GM21717 (cell line): ENCODE measurements around the gene LONRF2.

Experiments
- ATAC-seq: cut with Tn5 transposase; IDR thresholded peaks from one replicate; pipeline ENCODE4 v1.9.1; 2021; ENCODE audit warnings: mild to moderate bottlenecking, moderate library complexity; ENCODE audit not compliant: unreplicated experiment

LONRF2 gene

GRCh38 chr2:100276716-100277115 lies 45.6 kb downstream of the LONRF2 start:
- no peak for ATAC-seq

GRCh38 chr2:100275200-100275589 lies 47.1 kb downstream of the LONRF2 start:
- no peak for ATAC-seq

- no peak for ATAC-seq
Measured at GRCh38 chr2:100274566-100275199, 47.6 kb downstream of the LONRF2 start.

GRCh38 chr2:100274076-100274475 lies 48.2 kb downstream of the LONRF2 start:
- ATAC-seq = no peak

- ATAC-seq = no peak
Measured at GRCh38 chr2:100273387-100273786, 48.9 kb downstream of the LONRF2 start.

DNA sequence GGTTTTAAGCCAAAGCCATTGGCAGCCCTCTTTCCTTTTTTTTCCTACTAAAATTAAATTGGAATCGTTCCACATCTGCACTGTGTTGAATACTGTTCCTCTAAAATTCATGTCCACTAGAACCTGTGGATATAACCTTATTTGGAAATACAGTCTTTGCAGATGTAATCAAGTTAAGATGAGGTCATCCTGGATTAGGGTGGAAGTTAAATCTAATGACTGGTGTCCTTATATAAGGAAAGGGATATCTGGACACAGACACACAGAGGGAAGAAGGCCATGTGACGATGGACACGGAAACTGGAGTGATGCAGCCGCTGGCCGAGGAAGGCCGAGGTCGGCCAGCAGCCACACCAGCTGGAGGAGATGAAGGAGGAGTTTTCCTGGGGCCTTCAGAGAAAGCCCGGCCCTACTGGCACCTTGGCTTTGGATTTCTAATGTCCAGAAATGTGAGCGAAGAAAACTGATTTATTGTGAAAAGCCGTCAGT lies 49.4 kb downstream of the LONRF2 start:
- ATAC-seq = no peak

- ATAC-seq = no peak
Measured at GRCh38 chr2:100271210-100271609, 51.1 kb downstream of the LONRF2 start.

DNA sequence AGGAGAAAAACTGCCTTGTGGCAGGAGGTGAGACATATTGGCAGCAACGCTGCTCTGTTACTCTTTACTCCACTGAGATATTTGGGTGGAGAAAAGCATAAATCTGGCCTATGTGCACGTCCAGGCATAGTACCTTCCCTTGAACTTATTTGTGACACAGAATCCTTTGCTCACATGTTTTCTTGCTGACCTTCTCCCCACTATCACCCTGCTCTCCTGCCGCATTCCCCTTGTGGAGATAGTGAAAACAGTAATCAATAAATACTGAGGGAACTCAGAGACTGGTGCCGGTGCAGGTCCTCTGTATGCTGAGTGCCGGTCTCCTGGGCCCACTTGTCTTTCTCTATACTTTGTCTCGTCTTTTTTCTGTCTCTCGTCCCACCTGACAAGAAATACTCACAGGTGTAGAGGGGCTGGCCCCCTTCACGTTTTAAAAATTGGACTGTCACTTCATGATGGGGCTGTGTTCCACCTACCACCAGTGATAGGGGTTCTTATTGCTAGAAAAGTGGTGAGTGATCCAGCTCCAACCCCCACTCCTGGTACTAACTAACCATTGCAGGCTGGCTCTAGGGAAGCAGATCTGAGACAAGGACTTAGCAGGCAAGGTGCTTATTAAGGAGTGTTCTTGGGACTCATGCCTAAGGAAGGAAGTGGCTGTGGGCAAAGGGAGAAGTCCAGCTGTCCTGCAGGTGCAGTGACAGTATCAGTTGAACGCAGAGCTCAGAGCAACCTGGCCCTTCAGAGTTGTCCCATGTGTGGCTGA lies 51.7 kb downstream of the LONRF2 start:
- ATAC-seq = no peak

- ATAC-seq = no peak
Measured at GRCh38 chr2:100269889-100270288, 52.4 kb downstream of the LONRF2 start.

- no peak for ATAC-seq
Measured at GRCh38 chr2:100268986-100269385, 53.3 kb downstream of the LONRF2 start.

DNA sequence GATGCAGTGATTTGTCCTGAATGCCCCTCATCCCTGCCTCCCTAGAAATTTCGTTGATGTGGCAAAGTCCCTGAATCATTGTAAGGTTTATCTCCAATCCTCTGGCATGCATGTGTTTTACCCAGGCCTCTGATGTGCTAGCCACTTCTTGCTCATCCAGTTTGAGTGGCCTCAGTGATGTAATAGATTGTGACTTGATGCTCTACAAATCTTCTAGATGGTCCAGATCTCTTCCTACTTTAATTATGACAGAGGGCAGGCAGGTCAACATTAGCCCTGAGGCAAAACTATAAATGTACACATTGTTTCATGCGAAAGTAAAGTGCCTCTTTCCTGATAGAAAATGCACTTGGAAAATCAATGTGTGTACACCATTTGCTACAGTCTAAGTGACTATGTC lies 54.5 kb downstream of the LONRF2 start:
- ATAC-seq = no peak

DNA sequence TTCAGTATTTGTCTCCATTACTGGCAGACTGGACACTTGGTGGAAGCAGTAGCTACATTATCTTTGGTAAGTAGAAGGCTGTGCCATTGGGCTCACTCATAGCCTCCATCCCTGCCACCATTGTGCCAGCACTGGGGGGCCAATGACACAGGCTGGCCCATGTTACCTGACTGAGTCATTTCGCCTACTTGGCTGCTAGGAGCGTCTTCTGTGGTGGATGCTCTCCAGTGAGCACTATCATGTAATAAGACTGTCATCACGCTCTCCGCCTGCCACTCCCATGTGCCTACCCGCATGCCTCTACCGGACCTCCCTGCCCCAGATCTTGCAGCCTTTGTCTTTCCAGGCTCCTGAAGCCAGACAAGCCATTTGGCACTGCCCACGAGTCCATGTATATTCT lies 56.2 kb downstream of the LONRF2 start:
- no peak for ATAC-seq

DNA sequence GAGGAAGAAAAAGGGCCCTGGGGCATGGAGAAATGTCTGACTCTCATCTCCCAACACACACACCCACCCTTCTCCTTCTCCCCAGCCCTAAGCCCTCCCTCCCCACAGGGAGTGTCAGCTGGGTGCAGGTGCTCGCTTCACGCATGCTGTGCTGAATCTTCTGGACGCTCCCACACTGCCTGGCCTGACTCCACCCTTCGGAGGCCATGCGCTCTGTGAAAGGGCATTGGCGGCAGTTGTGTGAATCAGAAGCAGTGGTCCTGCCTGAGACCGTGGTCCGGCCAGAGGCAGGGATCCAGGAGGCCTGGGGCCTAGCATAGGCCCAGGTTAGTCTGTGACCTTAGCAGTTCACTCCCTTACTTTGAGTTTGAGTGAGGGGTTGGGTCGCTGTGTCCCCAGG lies 57.1 kb downstream of the LONRF2 start:
- ATAC-seq = no peak

GRCh38 chr2:100264651-100265050 lies 57.6 kb downstream of the LONRF2 start:
- no peak for ATAC-seq

- no peak for ATAC-seq
Measured at GRCh38 chr2:100264121-100264520, 58.2 kb downstream of the LONRF2 start.

- no peak for ATAC-seq
Measured at GRCh38 chr2:100262555-100263320, 59.6 kb downstream of the LONRF2 start.

- no peak for ATAC-seq
Measured at GRCh38 chr2:100262046-100262445, 60.3 kb downstream of the LONRF2 start.

DNA sequence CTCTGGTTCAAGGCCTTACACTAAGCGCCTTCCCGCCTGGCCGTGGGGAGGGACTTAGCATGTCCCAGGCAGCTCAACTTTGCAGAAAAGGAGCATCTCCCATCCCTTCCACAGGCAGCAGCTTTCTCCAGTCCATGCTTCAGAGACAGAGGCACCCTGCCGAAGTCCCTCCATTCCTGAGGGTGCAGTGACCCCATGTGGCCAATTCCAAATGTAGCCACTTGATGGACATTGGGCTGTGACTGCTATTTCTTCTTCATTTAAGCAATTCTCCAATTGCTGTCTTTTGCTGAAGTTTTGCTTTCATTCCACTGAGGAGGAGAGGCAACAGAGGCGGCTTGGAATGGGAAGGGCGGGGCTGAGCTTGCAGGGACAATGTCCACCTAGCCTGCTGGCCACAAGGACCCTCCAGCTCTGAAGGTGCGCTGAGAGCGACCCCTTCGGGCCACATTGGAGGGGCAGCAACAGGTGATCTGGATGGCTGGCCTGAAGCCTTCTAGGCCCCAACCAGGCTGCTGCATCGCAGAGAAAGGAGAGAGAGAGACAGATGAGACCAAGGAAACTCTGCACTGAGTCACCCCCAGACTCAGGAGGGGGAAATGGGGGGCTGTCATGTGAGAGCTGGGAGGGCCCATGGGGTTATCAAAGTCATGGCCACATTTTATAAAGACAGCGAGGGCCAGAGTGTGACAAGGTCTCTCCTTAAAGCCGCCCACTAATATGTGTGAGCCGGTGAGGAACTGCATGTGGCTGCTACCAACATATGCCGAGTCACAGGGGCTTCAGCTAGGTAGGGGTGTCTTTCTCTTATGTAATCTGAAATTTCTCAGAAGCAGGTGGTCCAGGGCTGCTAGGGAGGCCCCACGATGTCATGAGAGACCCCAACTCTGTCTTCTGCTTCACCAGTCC lies 61.3 kb downstream of the LONRF2 start:
- ATAC-seq = no peak

DNA sequence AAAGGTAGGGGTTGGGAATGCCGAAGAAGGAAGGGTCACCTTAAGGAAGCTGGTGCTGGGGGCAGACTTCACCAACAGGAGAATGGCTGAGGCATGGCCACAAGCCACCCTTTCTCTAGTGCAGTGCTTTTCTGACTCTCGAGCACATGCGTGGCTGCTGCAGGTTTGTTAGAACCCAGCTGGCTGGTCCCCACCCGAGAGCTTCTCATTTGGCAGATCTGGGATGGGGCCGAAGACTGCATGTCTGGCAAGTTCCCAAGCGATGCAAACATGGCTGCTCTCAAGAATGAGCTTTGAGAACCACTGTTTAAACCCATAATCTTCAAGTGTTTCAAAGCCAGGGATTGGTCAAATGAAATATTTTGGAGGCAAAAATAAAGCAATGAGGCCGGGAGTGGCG lies 63.2 kb downstream of the LONRF2 start:
- no peak for ATAC-seq

GRCh38 chr2:100257939-100258338 lies 64.4 kb downstream of the LONRF2 start:
- ATAC-seq = no peak

DNA sequence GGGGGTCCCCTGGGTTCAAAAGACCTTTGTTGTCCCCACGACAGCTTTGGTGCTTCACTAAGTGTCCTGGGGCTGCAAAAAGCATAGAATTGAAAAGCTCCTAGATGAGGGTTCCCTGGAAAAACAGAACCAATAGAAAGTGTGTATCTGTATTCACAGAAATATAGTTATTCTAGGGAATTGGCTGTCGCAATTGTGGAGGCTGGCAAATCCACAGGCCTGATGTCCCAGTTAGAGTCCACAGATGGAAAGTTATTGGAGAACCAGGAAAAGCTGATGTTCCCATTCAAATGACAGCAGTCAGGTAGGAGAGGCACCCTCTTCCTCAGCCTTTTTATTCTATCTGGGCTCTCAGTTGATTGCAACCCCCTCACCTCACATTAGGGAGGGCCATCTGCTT lies 65.5 kb downstream of the LONRF2 start:
- no peak for ATAC-seq
